HG03378 (cell line): ENCODE results near the gene PDCD1.
"Not testable (repeated sequence)": the region's sequence is repeated elsewhere in the genome, so short reads cannot be mapped to it uniquely, and the experiment has no call there.

Experiments used
- ATAC-seq: cut with Tn5 transposase; IDR thresholded peaks from one replicate; pipeline ENCODE4 v1.9.1; 2021; ENCODE audit warnings: mild to moderate bottlenecking, moderate library complexity; ENCODE audit not compliant: unreplicated experiment

Gene PDCD1

GRCh38 chr2:241879326-241879725 is 20.6 kb upstream of the PDCD1 start:
- no peak for ATAC-seq

DNA sequence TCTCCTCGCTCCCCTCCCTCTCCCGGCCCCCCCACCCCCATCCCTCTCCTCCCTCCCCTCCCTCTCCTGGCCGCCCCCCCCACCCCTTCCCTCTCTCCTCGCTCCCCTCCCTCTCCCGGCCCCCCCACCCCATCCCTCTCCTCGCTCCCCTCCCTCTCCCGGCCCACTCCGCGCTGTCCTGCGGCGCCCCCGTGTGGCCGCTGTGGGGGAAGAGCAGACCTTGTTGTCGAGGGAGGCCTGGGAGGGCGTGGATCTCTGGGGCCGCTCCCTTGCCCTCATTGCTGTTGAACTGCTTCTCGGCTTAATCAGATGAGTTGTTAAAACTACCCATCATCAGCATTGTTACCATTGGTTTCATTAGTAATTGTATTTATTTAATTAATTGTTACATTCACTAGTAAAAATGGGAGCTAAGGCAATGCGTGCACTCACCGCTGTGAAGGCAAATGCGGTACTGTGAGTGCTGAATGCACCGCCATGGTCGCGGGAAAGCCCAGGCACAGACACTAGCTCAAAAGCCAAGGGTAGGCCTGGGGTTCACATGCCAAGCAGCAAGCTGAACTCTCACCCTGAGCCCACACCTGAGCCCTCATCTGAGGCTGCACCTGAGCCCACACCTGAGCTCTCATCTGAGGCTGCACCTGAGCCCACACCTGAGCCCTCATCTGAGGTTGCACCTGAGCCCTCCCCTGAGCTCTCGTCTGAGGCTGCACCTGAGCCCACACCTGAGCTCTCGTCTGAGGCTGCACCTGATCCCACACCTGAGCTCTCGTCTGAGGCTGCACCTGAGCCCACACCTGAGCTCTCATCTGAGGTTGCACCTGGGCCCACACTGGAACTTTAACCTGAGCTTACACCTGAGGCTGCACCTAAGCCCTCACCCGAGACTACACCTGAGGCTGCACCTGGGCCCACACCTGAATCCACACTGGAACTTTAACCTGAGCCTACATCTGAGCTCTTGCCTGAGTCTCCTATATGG is 19.6 kb upstream of the PDCD1 start:
- ATAC-seq = no peak

GRCh38 chr2:241877197-241877685 is 18.5 kb upstream of the PDCD1 start:
- no peak for ATAC-seq

DNA sequence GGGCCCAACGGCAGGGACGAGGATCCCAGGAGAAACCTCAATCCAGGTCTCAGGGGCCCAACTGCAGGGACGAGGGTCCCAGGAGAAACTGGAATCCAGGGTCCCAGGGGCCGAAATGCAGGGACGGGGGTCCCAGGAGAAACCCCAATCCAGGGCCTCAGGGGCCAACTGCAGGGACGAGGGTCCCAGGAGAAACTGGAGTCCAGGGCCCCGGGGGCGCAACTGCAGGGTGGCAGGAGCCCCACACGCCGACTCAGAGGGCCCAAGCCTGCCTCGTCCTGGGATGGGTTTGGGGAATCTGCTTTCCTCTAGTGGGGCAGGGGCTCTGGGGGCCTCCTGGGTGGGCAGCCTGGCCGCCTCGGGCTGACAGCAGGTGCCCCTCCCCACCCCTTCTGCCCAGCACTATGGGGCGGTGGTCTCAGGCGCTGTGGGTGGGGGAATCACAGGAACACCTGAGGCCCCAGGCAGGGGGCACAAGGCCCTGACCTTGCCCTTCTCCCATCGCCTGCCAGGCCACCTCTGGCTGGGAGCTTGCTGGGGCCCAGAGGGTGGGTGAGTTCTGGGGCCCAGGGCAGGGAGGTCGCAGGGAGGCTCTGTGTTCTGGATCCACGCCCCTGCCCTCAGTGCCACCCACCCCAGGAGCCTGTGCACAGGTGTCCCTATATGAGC is 18.0 kb upstream of the PDCD1 start:
- no peak for ATAC-seq

DNA sequence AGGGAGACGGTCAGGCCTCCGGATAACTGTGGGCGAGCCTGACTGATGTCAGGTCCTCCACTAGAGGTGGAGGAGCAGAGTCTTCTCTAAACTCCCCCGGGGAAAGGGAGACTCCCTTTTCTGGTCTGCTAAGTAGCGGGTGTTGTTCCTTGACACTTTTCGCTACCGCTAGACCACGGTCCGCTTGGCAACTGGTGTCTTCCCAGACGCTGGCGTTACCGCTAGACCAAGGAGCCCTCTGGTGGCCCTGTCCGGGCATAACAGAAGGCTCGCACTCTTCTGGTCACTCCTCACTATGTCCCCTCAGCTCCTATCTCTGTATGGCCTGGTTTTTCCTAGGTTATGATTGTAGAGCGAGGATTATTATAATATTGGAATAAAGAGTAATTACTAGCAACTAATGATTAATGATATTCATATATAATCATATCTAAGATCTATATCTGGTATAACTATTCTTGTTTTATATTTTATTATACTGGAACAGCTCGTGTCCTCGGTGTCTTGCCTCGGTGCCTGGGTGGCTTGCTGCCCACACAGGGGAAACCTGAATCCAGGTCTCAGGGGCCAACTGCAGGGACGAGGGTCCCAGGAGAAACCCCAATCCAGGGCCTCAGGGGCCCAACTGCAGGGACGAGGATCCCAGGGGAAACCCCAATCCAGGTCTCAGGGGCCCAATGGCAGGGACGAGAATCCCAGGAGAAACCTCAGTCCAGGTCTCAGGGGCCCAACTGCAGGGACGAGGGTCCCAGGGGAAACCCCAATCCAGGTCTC is 17.2 kb upstream of the PDCD1 start:
- ATAC-seq = not testable (repeated sequence)

DNA sequence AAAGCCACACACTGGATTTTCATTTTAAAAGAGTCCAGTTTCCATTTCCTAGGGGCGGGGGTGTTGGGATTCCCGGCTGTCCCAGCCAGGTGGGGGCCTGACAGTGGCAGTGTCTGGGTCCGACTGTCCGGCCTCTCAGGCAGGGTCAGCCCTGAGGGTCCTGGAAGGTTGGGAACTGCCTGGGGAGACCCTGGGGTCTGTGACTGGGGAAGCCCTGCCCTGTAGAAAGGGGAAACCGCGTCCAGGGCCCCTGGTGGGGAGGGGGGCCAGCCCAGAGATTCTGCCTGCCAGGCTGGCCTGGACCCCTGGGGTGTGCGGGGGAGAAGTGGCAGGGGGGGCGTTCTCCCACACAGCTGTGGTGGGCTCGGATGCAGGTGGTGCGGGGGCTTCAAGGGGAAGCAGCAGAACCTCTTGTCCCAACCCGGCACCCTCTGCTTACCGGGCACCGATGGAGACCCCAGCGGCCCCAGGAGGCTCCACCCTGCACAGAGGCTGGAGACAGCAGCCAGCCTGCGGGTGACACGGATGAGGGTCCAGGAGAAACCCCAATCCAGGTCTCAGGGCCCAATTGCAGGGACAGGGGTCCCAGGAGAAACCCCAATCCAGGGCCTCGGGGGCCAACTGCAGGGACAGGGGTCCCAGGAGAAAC is 15.7 kb upstream of the PDCD1 start:
- ATAC-seq = no peak

DNA sequence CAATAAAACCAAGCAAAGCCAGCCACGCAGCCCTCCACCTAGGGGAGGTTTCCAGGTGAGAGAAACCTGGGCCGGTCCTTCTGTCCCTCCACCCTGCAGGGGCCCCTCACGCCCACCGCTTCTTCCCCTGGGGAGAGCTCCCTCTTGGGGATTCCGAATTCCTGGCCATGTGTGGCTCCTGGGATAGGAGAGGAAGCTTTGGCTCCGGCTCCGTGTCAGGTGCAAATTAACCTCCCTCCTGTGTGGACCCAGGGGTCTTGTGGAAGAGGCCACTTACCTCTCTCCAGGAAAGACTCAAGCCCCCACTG is 15.1 kb upstream of the PDCD1 start:
- ATAC-seq = no peak

- no peak for ATAC-seq
These were observed 14.5 kb upstream of the PDCD1 start for GRCh38 chr2:241873081-241873802.

- ATAC-seq = no peak
These were observed 13.6 kb upstream of the PDCD1 start for GRCh38 chr2:241872313-241872642.

DNA sequence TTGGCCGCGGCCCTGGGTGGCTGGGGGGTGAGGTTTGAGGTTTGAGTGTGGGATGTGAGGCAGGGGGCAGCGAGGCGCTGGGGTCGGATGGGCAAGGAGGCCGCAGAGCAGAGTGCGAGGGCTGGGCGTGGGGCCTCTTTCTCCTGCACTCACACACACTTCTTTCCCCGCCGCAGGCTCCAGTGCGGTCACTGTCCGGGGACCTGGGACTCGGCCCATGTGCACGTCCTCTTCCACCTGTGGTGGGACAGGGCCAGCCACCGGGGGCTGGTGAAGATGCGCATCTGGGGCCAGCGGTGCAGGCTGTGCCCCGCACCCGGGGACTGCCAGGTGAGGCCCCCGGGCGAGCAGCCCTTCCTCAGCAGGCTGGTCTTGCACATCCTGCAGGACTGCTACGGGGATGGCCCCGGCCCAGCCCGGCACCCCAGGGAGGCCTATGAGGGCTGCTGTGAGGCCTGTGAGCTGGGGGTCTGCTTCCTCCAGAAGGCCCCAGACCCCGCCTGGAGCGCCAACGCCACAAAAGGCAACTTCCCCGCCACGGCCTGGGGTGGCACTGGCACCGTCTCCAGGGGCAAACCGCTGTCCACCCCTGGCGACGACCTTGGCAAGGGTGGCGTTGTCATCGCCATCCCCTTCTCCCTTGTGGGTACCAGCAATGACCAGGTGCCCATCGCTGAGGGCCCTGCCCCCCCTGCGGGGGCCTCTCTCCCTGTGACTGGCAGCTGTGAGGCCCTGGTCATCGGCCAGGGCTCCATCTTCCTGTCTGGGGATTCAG is 13.0 kb upstream of the PDCD1 start:
- ATAC-seq = no peak

GRCh38 chr2:241870611-241871537 is 12.2 kb upstream of the PDCD1 start:
- ATAC-seq = no peak

- no peak for ATAC-seq
These were observed 11.4 kb upstream of the PDCD1 start for GRCh38 chr2:241870081-241870541.

DNA sequence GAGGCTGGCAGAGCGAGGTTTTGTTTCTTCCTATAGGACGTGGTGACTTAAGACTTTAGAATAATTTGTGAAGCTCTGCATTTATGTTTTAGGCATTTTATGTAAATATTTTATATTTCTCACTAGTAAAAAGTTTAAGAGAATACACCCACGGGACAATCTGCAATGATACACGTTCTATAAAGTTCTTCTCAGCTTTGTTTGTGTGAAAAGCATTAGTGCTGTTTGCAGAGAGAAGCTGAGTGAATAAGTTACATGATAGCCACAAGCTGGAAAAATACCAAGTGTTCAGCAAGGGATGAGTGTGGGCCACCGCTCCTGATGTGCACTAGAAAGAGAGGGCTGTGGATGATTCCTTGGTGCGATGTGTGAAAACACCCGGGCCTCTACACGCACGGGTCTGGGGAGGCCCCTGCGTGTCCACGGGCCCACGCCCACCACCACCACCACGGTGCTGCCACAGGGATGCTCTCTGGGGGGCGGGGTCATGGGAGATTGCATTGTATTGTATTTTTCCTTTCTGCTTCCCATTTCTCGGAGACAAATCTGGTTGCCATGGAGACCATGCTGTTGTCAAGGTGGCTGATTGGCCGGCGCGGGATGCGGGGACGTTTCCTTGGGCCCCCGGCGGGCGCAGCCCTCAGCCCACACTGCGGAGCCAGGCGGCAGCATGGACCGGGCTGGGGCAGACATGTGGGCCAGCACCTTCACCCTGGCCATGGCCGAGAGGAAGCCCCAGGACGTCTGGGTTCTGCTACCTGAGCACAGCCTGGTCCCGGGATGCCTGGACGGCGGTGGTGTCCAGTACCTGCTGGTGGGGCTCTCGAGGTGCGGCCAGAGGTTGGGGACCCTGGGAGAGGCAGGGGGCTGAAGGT is 10.6 kb upstream of the PDCD1 start, which contains the start of gene RTP5:
Gene RTP5 (plus strand): TSS at position 643 of the 875 bp plus-strand sequence. CDS start 28 bp downstream, at position 671.
- ATAC-seq = no peak

GRCh38 chr2:241868661-241869081 is 10.0 kb upstream of the PDCD1 start:
- no peak for ATAC-seq

GRCh38 chr2:241867776-241868420 is 9.2 kb upstream of the PDCD1 start:
- no peak for ATAC-seq

DNA sequence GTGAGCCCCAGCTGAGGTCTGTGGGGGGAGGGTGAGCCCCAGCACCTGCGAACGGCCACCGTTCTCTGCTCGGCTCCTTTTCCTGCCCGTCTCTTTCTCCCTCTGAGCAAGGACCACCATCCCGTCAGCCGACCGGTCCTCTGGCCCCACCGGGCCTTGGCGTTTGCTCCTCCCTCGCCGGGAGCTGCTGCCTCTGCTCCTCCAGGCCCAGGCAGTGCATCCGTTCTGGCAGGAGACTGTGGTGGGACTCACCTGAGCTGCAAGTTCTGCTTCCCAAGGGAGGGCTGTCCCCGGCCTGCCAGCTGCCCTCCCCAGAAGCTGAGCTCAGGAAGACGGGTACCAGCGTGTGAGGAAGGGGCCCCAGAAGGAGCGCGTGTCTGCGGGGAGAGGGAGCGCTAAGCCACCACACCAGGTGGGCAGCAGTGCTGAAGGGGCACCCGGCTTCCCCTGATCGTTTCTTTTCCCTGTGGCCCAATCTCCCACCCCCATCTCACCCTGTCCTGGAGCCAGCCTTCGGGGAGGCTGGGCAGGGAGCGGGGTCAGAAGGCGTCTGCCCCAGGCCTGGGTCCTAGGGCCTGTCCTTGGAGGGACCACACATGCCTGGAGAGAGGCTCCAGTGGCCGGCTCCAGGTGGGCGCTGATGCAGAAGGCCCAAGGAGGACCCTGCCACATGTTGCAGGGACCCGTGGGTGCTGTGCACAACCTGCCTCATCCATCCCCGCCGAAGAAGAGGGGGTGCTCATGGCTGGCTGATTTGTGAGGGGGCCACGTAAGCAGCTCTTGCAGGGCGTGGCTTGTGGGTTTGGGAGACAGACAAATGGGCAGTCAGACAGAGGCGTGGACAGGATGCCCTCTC is 8.3 kb upstream of the PDCD1 start:
- ATAC-seq = no peak
